Upper lobe of left lung (tissue), 6 donors: Measurements from ENCODE around the gene CTNNA1. TPM values are rescaled to one million over a fixed set of nuclear protein-coding genes. Genes with fewer than 3 reads are reported as not detected.

ENCODE experiments used
- ATAC-seq, 2 donors: fragments of 200-7000 bp; cut with Tn5 transposase; one replicate each; pipeline ENCODE4 v1.9.1; 2022; ENCODE audit warnings: mild to moderate bottlenecking in 2 of 2, moderate library complexity in 2 of 2; ENCODE audit not compliant: low FRiP score in 2 of 2
- DNase-seq, 2 donors: peaks; one replicate each; pipeline ENCODE4 v3.0.0-alpha.2; 2019 to 2020
- H3K27ac ChIP-seq, 4 donors: fragments of 200-600 bp; sonication (generic); one replicate each; pipeline ENCODE4 v1.5.1; 2016 to 2019
- H3K27me3 ChIP-seq, 4 donors: fragments of 200-600 bp; sonication (generic); one replicate each; pipeline ENCODE4 v1.5.1; 2017 to 2019
- H3K36me3 ChIP-seq, 4 donors: fragments of 200-600 bp; sonication (generic); one replicate each; pipeline ENCODE4 v1.5.1; 2016 to 2019
- H3K4me1 ChIP-seq, 4 donors: fragments of 200-600 bp; sonication (generic); one replicate each; pipeline ENCODE4 v1.5.1; 2018 to 2019
- H3K4me3 ChIP-seq, 4 donors: fragments of 200-600 bp; sonication (generic); one replicate each; pipeline ENCODE4 v1.5.1; 2017 to 2019; ENCODE audit warnings: mild to moderate bottlenecking in 2 of 4, moderate library complexity in 1 of 4
- H3K9me3 ChIP-seq, 4 donors: fragments of 200-600 bp; sonication (generic); one replicate each; pipeline ENCODE4 v1.5.1; 2018 to 2019
- EP300 ChIP-seq, 4 donors: sonication (generic); formaldehyde crosslinking; IDR thresholded peaks; one replicate each; pipeline ENCODE4 v1.5.1; 2017; ENCODE audit warnings: antibody characterized with exemption in 4 of 4, control low read depth in 2 of 4
- POLR2A ChIP-seq, 4 donors: fragments of 450-650 bp; IDR thresholded peaks; one replicate each; pipeline ENCODE4 v1.5.1; 2016 to 2017; ENCODE audit warnings: antibody characterized with exemption in 4 of 4, mild to moderate bottlenecking in 2 of 4
- POLR2AphosphoS5 ChIP-seq, 2 donors: sonication (generic); formaldehyde crosslinking; IDR thresholded peaks; one replicate each; pipeline ENCODE4 v1.5.1; 2017; ENCODE audit warnings: antibody characterized with exemption in 2 of 2
- WGBS, 2 donors: methylation state at CpG; one replicate each; pipeline ENCODE4 v1.1.5; 2017 to 2018; 5-methylcytosine and 5-hydroxymethylcytosine counted together
- total RNA-seq, 6 donors: library from RNA; depleted of rRNA in 4 of 6; stranded (reverse); fragments of >200 nt in 4 of 6; gene quantifications; one replicate each; pipeline versions ENCODE4 v1.1.0 to v1.2.1, GENCODE V29; 2016 to 2021
- TF ChIP-seq, protein P1 (sequence below), 6 experiments: fragments of 450-650 bp in 4 of 6; fragments of 200-600 bp in 2 of 6; sonication (generic) in 2 of 6; IDR thresholded peaks; one replicate each; pipeline ENCODE4 v1.5.1; 2016 to 2019; ENCODE audit warnings: antibody characterized with exemption in 6 of 6
- donor health status: DM: no; HTN: no; CAD: no; lungs with moderate emphysema.
- donor health status: DM: no; HTN: yes; CAD: no; lungs with severe emphysema.

Gene CTNNA1
- total RNA-seq, 6 donors from 2014 or later: 352 to 505 (median 415) TPM

DNA sequence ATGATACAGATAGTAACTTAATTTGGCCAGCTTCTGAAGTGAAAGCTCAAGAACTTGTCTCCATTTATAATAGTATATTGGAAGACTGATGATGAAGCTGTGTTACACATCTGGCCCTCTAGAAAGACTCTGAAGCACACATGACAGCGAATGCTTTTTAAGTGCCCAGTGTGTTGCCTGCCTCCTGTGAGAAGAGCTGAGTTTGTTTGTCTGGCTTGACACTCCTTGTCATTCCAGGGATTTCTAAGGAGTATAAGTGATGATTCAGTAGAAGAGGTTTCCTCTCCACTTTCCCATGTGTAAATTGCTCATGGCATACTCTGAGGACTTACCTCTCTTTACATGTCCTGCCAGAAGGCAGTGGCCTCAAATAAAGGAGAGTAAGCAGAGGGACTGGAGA, 152.3 kb downstream of the CTNNA1 start:
- TF ChIP-seq POLR2A (IDR thresholded peaks at IDR 0.05) (no peak), POLR2AphosphoS5 (IDR thresholded peaks at IDR 0.05) (peak in 1 of 2 donors; percentile 17), EP300 (IDR thresholded peaks at IDR 0.05) (no peak)
- TF ChIP-seq, protein P1, sequence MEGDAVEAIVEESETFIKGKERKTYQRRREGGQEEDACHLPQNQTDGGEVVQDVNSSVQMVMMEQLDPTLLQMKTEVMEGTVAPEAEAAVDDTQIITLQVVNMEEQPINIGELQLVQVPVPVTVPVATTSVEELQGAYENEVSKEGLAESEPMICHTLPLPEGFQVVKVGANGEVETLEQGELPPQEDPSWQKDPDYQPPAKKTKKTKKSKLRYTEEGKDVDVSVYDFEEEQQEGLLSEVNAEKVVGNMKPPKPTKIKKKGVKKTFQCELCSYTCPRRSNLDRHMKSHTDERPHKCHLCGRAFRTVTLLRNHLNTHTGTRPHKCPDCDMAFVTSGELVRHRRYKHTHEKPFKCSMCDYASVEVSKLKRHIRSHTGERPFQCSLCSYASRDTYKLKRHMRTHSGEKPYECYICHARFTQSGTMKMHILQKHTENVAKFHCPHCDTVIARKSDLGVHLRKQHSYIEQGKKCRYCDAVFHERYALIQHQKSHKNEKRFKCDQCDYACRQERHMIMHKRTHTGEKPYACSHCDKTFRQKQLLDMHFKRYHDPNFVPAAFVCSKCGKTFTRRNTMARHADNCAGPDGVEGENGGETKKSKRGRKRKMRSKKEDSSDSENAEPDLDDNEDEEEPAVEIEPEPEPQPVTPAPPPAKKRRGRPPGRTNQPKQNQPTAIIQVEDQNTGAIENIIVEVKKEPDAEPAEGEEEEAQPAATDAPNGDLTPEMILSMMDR (IDR thresholded peaks at IDR 0.05): no peak
- DNase-seq (no peak), ATAC-seq (peak in 1 of 2 donors; percentile 58)
- no peak overlapping the region for H3K27ac ChIP-seq
- no peaks in the 10 kb centered on the region for H3K27me3 ChIP-seq
- H3K36me3 ChIP-seq: peaks cover 0 to 54% (median 34%) of the 10 kb centered on the region in 4 donors
- 89 to 100% methylated on average over 1 of the region's 1 CpG for WGBS, 2 donors
- H3K9me3 ChIP-seq: no peaks in the 10 kb centered on the region
- H3K4me3 ChIP-seq: no peak overlapping the region
- peaks cover 0 to 2% (median 0%) of the 10 kb centered on the region in 4 donors for H3K4me1 ChIP-seq

DNA sequence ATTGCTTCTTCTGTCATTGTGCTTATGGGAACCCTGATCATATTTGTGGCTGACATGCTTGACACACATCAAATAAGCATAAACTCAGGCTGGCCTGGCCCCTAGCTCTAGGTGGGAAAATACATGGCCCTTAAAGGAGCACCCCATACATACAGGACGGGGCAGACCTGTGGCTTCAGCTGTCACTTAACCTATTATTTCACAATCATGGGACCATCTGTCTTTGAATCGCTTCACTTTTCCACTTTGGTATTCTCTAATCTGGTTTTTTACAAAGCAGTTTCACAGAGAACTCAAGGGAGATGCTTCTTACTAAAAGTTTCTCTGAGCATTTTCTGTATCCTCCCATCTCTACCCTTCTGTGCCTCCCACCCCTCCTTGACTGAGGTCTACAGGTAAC, 156.5 kb downstream of the CTNNA1 start:
- no peak for TF ChIP-seq POLR2AphosphoS5 (IDR thresholded peaks at IDR 0.05)
- TF ChIP-seq, protein P1 (IDR thresholded peaks at IDR 0.05): no peak
- TF ChIP-seq EP300 (IDR thresholded peaks at IDR 0.05): no peak
- no peak for TF ChIP-seq POLR2A (IDR thresholded peaks at IDR 0.05)
- DNase-seq (no peak), ATAC-seq (no peak)
- WGBS, 2 donors: 83 to 93% methylated on average over 2 of the region's 2 CpGs
- Histone ChIP-seq H3K27ac (no peak overlapping the region), H3K4me1 (no peaks in the 10 kb centered on the region), H3K9me3 (no peaks in the 10 kb centered on the region), H3K4me3 (no peak overlapping the region), H3K36me3 (peaks cover 0 to 52% (median 22%) of the 10 kb centered on the region in 4 donors), H3K27me3 (no peaks in the 10 kb centered on the region)

DNA sequence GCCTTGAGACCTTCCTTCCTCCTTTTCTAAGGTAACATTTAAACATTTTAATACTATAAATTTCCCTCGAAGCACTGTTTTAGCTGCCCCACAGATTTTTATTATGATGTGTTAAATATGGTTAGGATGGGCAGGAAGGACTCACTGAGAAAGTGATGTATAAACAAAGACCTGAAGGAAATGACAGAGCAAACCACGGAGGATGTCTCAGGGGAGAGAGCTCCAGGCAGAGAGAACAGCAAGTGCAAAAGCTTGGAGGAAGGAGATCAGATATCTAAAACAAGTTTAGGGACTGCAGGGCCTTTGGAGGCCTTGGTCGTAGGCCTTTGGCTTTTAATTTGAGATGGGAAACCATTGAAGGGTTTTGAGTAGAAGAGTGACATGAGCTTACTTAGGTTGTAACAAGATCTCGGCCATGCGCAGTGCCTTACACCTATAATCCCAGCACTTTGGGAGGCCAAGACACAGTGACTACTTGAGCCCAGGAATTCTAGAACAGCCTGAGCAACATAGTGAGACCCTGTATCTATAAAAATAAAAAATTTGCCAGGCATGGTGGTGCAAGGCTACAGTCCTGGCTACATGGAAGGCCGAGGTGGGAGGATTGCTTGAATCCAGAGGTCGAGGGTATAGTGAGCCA, 157.4 kb downstream of the CTNNA1 start:
- TF ChIP-seq POLR2A (IDR thresholded peaks at IDR 0.05) (no peak), POLR2AphosphoS5 (IDR thresholded peaks at IDR 0.05) (no peak), EP300 (IDR thresholded peaks at IDR 0.05) (no peak)
- TF ChIP-seq, protein P1 (IDR thresholded peaks at IDR 0.05): no peak
- Histone ChIP-seq H3K4me1 (no peaks in the 10 kb centered on the region), H3K27me3 (no peaks in the 10 kb centered on the region), H3K4me3 (no peak overlapping the region), H3K9me3 (no peaks in the 10 kb centered on the region), H3K36me3 (peaks cover 0 to 52% (median 17%) of the 10 kb centered on the region in 4 donors), H3K27ac (no peak overlapping the region)
- ATAC-seq (no peak), DNase-seq (no peak)
- 85 to 88% methylated on average over 7 of the region's 7 CpGs for WGBS, 2 donors

DNA sequence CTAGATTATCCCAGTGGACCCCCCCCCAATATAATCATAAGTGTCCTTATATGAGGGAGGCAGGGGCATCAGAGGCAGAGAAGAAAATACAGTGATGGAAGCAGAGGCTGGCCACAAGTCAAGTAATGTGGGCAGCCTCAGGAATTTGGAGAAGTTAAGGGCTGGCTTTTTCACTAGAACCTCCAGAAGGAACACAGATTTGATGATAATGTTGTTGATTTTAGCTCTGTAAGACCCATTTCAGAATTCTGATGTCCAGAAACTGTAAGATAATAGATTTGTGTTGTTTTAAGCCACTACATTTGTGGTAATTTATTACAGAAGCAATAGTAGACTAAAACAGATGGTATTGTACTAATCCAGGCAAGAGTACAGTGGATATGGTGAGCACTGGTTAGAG, 158.2 kb downstream of the CTNNA1 start:
- DNase-seq (no peak), ATAC-seq (no peak)
- H3K9me3 ChIP-seq: no peaks in the 10 kb centered on the region
- H3K36me3 ChIP-seq: peaks cover 0 to 44% (median 12%) of the 10 kb centered on the region in 4 donors
- no peak for TF ChIP-seq POLR2A (IDR thresholded peaks at IDR 0.05)
- TF ChIP-seq, protein P1 (IDR thresholded peaks at IDR 0.05): no peak
- no peak for TF ChIP-seq EP300 (IDR thresholded peaks at IDR 0.05)
- TF ChIP-seq POLR2AphosphoS5 (IDR thresholded peaks at IDR 0.05): no peak
- no peaks in the 10 kb centered on the region for H3K4me1 ChIP-seq
- H3K4me3 ChIP-seq: no peak overlapping the region
- H3K27ac ChIP-seq: no peak overlapping the region
- H3K27me3 ChIP-seq: no peaks in the 10 kb centered on the region

DNA sequence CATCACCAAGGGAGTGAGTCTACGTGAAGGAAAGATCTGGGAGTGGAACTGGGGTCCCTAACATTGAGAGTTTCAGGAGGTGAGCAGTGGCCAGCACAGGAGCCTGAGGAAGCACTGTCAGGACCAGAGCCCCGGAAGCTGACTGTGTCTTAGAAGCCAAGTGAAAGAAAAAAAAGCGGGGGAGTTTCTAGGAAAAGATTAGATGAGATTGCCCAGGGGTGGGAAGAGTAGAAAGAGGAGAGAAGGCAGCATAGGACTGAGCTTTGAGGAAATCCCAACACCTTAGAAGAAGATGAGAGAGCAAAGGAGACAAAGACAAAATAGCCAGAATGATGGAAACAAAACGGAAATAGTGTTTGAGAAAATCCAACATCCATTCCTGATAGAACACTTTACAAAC, 158.9 kb downstream of the CTNNA1 start:
- WGBS, 2 donors: 87 to 89% methylated on average over 4 of the region's 4 CpGs
- H3K36me3 ChIP-seq: peaks cover 0 to 40% (median 9%) of the 10 kb centered on the region in 4 donors
- ATAC-seq: no peak
- TF ChIP-seq, protein P1 (IDR thresholded peaks at IDR 0.05): no peak
- TF ChIP-seq POLR2A (IDR thresholded peaks at IDR 0.05) (no peak), POLR2AphosphoS5 (IDR thresholded peaks at IDR 0.05) (no peak), EP300 (IDR thresholded peaks at IDR 0.05) (no peak)
- no peaks in the 10 kb centered on the region for H3K27me3 ChIP-seq
- H3K4me1 ChIP-seq: no peaks in the 10 kb centered on the region
- H3K27ac ChIP-seq: no peak overlapping the region
- no peaks in the 10 kb centered on the region for H3K9me3 ChIP-seq
- H3K4me3 ChIP-seq: no peak overlapping the region
- no peak for DNase-seq
